ENCODE measurements around the gene PNKD. TPM values are rescaled to one million over a fixed set of nuclear protein-coding genes. Genes with fewer than 3 reads are reported as not detected.

PNKD gene
- total and polyA plus RNA-seq, 2 donors (not counting 1 experiment from before 2014, with no cell fraction given): 27.7 to 29.1 TPM

- DNase-seq (ENCODE audit: low read depth in 2 of 2): peak; percentile 82 to 92
- Histone ChIP-seq H4K20me1 (ENCODE audit: control insufficient read depth, extremely low read depth, insufficient read depth, low read length) (no peaks in the 10 kb centered on the region), H3K4me2 (ENCODE audit: extremely low read depth, insufficient read depth, low read length) (peak overlapping the region; percentile 11), H3K9me3 (ENCODE audit: control insufficient read depth, insufficient read depth, low read depth, low read length) (no peaks in the 10 kb centered on the region), H3K79me2 (ENCODE audit: control insufficient read depth, insufficient read depth, low read length) (peaks cover 50% of the 10 kb centered on the region), H3K9ac (ENCODE audit: insufficient read depth, low read length) (no peak overlapping the region), H3K4me1 (ENCODE audit: control insufficient read depth, extremely low read depth, insufficient read depth, low read length) (peaks cover 13% of the 10 kb centered on the region), H3K27me3 (ENCODE audit: control insufficient read depth, insufficient read depth, low read length) (no peaks in the 10 kb centered on the region), H3K27ac (ENCODE audit: insufficient read depth, low read length) (no peak overlapping the region), H2AFZ (ENCODE audit: low read length) (no peak overlapping the region), H3K4me3 (replicated peaks in 1 of 4; ENCODE audit: control extremely low read depth in 1 of 4, insufficient read depth in 1 of 4, low read depth in 3 of 4, low read length in 4 of 4) (no peak overlapping the region), H3K36me3 (ENCODE audit: control insufficient read depth, insufficient read depth, low read length) (peaks cover 14% of the 10 kb centered on the region)
- TF ChIP-seq CTCF (conservative IDR thresholded peaks at IDR 0.05 in 1 of 2, IDR thresholded peaks at IDR 0.05 in 1 of 2; ENCODE audit: low read depth in 1 of 2, low read length in 2 of 2) (no peak), EZH2 (IDR thresholded peaks at IDR 0.05; ENCODE audit: low read length, missing control alignments) (no peak)
Measured at GRCh38 chr2:218229239-218229638, 41.1 kb upstream of the PNKD start.

DNA sequence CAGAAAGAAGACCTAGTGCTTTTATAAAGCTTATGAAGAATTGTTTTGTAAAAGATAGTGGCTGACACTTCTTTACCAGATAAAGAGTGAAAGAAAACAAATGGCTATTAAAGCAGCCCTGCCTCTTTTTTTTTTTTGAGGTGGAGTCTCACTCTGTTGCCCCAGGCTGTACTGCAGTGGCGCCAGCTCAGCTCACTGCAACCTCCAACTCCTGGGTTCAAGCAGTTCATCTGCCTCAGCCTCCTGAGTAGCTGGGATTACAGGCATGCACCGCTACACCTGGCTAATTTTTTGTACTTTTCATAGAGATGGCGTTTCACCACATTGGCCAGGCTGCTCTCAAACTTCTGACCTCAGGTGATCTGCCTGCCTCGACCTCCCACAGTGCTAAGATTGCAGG lies 40.5 kb upstream of the PNKD start:
- Histone ChIP-seq H3K4me3 (replicated peaks in 1 of 4; ENCODE audit: control extremely low read depth in 1 of 4, insufficient read depth in 1 of 4, low read depth in 3 of 4, low read length in 4 of 4) (no peak overlapping the region), H3K27ac (ENCODE audit: insufficient read depth, low read length) (no peak overlapping the region), H2AFZ (ENCODE audit: low read length) (no peak overlapping the region), H3K9ac (ENCODE audit: insufficient read depth, low read length) (no peak overlapping the region), H3K4me1 (ENCODE audit: control insufficient read depth, extremely low read depth, insufficient read depth, low read length) (peaks cover 13% of the 10 kb centered on the region), H3K27me3 (ENCODE audit: control insufficient read depth, insufficient read depth, low read length) (no peaks in the 10 kb centered on the region), H3K36me3 (ENCODE audit: control insufficient read depth, insufficient read depth, low read length) (peaks cover 12% of the 10 kb centered on the region), H3K79me2 (ENCODE audit: control insufficient read depth, insufficient read depth, low read length) (peaks cover 44% of the 10 kb centered on the region), H3K4me2 (ENCODE audit: extremely low read depth, insufficient read depth, low read length) (no peak overlapping the region), H3K9me3 (ENCODE audit: control insufficient read depth, insufficient read depth, low read depth, low read length) (no peaks in the 10 kb centered on the region), H4K20me1 (ENCODE audit: control insufficient read depth, extremely low read depth, insufficient read depth, low read length) (no peaks in the 10 kb centered on the region)
- no peak for DNase-seq (ENCODE audit: low read depth in 2 of 2)
- TF ChIP-seq CTCF (conservative IDR thresholded peaks at IDR 0.05 in 1 of 2, IDR thresholded peaks at IDR 0.05 in 1 of 2; ENCODE audit: low read depth in 1 of 2, low read length in 2 of 2) (no peak), EZH2 (IDR thresholded peaks at IDR 0.05; ENCODE audit: low read length, missing control alignments) (no peak)

DNA sequence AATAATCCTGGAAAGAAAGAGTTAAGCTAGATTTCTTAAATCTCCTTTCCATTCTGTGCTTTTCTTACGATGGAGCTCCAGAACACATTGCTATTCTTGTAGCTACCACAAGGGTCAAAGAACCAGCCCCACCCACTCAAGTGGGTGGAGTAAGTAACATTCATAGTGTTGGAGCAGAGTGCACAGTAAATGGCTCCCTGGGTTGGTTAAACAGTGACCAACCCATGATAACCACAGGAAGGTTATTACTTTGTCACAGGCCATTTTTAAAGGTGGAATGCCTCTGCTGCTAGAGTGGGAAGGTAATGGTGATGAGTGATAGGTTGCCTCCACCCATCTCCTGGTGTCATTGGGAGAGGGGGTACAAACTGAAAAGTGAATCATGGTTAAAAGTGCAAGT lies 39.4 kb upstream of the PNKD start:
- Histone ChIP-seq H3K36me3 (ENCODE audit: control insufficient read depth, insufficient read depth, low read length) (peaks cover 15% of the 10 kb centered on the region), H4K20me1 (ENCODE audit: control insufficient read depth, extremely low read depth, insufficient read depth, low read length) (no peaks in the 10 kb centered on the region)

More for the DNA sequence above, 39.4 kb upstream of the PNKD start:
- TF ChIP-seq CTCF (conservative IDR thresholded peaks at IDR 0.05 in 1 of 2, IDR thresholded peaks at IDR 0.05 in 1 of 2; ENCODE audit: low read depth in 1 of 2, low read length in 2 of 2) (peak; percentile 18 to 20), EZH2 (IDR thresholded peaks at IDR 0.05; ENCODE audit: low read length, missing control alignments) (no peak)
- H3K4me2 ChIP-seq (ENCODE audit: extremely low read depth, insufficient read depth, low read length): no peak overlapping the region
- no peaks in the 10 kb centered on the region for H3K9me3 ChIP-seq (ENCODE audit: control insufficient read depth, insufficient read depth, low read depth, low read length)
- H3K4me1 ChIP-seq (ENCODE audit: control insufficient read depth, extremely low read depth, insufficient read depth, low read length): peaks cover 13% of the 10 kb centered on the region
- H3K9ac ChIP-seq (ENCODE audit: insufficient read depth, low read length): no peak overlapping the region
- peaks cover 34% of the 10 kb centered on the region for H3K79me2 ChIP-seq (ENCODE audit: control insufficient read depth, insufficient read depth, low read length)
- H3K4me3 ChIP-seq (replicated peaks in 1 of 4; ENCODE audit: control extremely low read depth in 1 of 4, insufficient read depth in 1 of 4, low read depth in 3 of 4, low read length in 4 of 4): no peak overlapping the region
- H3K27me3 ChIP-seq (ENCODE audit: control insufficient read depth, insufficient read depth, low read length): no peaks in the 10 kb centered on the region
- DNase-seq (ENCODE audit: low read depth in 2 of 2): peak; percentile 47 to 74
- no peak overlapping the region for H3K27ac ChIP-seq (ENCODE audit: insufficient read depth, low read length)
- H2AFZ ChIP-seq (ENCODE audit: low read length): no peak overlapping the region
